ENCODE data around the gene OTC.

OTC gene

DNA sequence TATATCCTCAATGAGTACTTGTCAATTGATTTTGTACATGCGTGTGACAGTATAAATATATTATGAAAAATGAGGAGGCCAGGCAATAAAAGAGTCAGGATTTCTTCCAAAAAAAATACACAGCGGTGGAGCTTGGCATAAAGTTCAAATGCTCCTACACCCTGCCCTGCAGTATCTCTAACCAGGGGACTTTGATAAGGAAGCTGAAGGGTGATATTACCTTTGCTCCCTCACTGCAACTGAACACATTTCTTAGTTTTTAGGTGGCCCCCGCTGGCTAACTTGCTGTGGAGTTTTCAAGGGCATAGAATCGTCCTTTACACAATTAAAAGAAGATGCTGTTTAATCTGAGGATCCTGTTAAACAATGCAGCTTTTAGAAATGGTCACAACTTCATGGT lies at the start of gene OTC:
Gene OTC (plus strand): TSS at position 243 of the 400 bp plus-strand sequence. CDS start 93 bp downstream, at position 336.
- DNase-seq (ENCODE audit: low read depth) = no peak

DNA sequence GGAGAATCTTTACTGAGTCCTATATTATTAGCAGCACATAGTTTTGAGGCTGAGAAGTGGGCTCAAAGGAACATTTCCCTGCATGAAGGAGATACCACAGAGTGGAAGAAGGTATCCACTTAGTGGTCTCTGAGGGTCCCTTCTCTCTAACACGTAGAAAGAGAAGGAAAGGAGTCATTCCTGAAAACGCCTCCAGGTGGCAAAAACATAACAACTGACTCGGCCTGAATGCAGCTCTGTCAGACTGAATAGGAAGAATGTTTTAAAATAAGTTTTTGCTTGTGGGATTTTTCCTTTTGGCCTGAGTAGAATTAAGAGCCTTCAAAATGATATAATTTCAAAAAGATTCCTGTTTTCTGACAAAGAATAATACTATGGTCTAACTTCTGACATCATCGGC lies 48.4 kb upstream of the OTC start:
- DNase-seq (ENCODE audit: low read depth) = no peak

DNA sequence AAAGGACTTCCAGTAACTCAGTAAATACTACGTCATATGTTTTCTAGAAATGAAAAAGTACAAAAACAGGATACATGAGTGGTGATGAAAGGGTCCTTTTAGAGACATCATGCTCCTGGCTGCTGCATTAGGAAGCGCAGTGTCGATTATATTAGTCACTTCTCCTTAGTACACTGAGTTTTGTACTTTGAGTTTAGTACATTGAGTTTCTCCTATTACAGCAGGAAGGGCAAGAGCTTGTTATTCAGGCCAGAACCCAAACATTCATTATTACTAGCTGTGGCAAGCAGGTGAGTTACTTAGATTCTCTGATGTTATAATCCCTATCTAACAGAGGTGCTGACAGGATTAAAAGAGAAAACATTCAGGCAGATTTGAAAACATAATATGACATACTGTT lies 46.4 kb upstream of the OTC start:
- DNase-seq (ENCODE audit: low read depth) = no peak

DNA sequence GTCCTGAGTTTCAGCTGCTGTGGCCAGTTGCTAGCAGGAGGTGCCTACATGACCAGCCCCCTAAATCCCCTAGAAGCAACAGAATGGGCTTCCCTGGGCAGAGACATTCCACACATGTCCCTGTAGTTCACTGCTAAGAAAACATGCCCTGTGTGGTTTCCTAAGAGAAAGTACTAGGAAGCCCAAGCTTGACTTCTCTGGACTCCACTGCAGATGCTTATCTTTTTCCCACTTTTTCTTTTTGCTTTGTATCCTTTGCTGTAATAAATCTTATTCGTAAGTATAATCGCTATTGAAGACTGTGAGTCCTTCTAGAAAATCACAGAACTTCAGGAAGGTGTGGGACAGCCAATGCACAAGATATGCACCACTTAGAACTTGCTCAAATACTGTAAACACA lies 40.7 kb upstream of the OTC start:
- DNase-seq (ENCODE audit: low read depth) = no peak

DNA sequence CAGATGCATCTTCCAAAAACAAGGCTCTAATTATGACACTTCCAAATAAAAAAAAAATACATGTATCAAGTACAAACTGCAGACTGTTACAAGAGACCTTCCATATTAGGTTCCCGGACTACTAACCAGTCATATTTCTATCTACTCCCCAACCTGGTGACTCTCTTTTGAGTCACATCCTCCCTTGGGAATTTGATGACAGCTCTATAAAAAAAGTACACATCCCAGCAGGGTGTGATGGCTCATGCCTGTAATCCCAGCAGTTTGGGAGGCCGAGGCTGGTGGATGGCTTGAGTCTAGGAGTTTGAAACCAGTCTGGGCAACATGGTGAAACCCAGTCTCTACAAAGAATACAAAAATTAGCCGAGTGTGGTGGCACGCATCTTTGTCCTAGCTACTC lies 40.0 kb upstream of the OTC start:
- no peak for DNase-seq (ENCODE audit: low read depth)

- DNase-seq (ENCODE audit: low read depth) = no peak
Observed at GRCh38 chrX:38313190-38313589, 39.2 kb upstream of the OTC start.

GRCh38 chrX:38315186-38315585 lies 37.2 kb upstream of the OTC start:
- no peak for DNase-seq (ENCODE audit: low read depth)

- no peak for DNase-seq (ENCODE audit: low read depth)
Observed at GRCh38 chrX:38318196-38318595, 34.2 kb upstream of the OTC start.

DNA sequence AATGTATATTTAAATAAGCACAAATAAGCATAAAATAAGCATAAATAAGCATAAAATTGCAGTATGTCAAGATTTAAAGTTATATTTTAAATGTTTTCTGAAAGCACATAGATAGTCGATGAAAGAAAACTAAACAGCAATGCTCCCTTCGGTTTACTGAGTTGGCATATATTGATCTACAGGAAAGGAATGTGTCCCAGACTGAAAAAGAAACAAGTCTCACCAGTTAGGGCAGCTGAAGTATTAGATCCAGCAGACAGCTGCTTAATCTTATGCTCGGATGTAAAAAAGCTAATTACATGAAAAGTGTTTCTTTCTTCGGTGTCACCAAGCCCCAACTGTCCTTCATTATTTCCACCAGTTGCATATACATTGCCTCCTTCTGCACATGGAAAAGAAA lies 33.8 kb upstream of the OTC start:
- no peak for DNase-seq (ENCODE audit: low read depth)

DNA sequence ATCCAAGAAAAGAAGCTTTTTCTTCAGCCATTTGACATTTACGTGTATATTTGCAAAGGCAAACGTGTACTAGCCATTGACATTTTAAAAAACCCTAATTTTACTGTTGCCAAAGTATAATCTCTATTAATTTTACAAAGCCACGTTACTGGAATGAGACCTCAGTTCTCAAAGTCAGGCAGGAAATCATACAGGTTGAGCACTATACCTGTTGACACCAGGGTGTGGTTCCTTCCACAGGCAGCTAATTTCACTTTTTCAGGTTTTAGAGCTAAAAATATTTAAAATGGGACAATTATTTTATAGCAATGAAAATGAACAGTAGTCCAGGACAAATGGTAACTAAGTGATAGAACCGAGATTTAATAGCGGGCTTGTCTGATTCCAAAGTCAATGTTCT lies 31.6 kb upstream of the OTC start:
- no peak for DNase-seq (ENCODE audit: low read depth)

DNA sequence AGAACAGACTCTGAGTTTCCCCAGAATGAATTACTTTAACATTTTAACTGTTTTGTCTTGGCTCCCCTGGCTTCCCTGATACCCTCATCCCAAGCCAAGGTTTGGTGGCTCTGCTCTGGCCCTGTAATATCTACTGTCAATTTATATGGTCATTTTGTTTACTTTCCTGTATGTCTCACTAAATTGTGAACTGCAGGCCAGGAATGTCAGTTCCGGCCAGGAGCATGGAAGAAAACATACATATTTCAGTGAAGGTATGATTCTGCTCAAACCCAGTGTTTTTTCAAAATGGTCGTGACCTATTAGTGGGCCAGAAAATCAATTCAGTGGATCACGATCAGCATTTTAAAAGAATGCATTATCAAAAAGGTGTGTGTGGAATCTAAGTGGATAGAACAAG lies 26.3 kb upstream of the OTC start:
- no peak for DNase-seq (ENCODE audit: low read depth)

DNA sequence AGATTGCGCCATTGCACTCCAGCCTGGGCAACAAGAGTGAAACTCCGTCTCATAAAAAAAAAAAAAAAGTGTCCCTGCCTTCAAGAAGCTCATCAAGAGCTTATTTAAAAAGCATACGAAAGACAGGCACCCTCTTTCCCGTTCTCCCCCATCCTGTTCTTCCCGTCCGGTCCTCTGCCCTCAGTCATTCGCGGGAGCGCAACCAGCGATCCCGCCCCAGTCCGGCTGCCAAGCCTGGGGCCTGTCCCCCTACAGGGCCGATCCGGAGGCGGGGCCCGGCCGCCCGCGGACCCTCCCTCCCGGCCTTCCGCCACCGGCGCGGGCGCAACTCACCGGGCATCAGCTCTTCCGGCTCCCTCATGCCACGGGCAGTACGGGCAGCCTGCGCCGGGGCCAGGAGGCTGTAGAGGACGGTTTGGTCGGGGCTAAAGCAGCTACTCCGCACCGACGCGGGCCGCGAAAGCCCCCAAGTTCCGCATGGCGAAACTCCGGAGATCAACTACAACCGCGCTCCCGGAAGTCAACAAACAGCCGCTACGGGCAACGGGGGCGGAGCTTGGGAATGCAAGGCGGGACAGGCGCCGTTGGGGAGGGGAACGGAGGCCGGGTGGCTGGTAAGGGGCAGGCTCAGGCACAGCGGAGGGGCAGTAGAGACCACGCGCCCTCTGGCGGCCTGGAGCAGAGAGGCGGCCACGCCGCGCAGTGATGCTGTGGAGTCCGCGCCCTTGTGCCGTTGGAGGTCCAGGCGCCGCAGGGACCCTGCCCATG lies 25.2 kb upstream of the OTC start, which contains the start of gene RPGR:
Gene RPGR (minus strand): TSS at position 503 of the 768 bp plus-strand sequence. CDS start 142 bp downstream, at position 361.
- peak; percentile 83 for DNase-seq (ENCODE audit: low read depth)

GRCh38 chrX:38327775-38328081 lies 24.7 kb upstream of the OTC start:
- DNase-seq (ENCODE audit: low read depth) = no peak

DNA sequence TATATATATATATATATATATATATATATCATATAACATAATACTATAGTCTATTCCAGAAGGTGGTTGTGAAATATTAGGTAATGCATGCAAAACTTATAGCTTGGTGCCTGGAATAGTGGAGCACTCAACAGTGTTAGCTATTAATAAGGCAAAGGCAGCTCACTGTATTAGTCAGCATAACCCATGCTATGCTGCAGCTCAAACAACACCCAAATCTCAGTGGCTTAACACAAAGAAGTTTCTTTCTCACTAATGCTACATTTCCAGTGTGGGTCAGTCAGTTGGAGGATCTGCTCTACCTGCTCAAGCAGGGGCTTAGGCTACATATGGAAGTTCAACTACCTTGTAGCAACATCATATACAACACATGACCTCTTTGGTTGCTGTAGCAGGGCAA lies 19.9 kb upstream of the OTC start:
- DNase-seq (ENCODE audit: low read depth) = no peak

- no peak for DNase-seq (ENCODE audit: low read depth)
Observed at GRCh38 chrX:38335382-38335781, 17.0 kb upstream of the OTC start.

DNA sequence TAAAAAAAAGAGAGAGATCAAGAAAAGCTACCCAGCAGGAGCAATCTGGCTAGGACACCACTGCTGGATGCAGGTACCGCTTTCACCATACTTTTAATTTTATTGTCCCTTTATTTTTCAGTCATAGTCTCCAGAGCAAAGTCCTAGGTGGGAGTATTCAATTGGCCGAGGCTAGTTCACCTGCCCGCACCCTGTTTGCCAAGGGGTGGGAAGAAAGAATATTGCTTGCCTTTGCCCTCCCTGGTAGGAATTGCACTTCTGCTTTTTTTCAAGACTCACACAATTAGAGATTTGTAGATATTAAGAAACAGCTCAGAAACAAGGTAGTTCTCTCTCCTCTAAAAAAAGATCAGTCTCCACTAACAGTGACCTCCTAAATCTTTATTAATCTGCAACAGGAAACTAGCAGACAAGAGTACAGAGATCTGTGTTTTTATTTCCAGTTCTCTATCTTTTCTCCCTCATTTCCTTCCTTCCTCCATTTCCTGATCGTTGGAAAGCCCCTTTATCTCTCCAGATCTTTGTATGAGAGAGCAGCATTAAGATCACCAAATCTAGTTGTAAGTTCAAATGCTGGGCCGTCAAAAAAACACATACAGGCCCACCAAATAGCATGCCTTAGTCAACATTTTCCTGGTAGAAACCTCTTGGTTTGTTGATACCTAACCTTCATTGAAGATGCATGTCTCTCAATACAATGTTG lies 15.7 kb upstream of the OTC start:
- no peak for DNase-seq (ENCODE audit: low read depth)

DNA sequence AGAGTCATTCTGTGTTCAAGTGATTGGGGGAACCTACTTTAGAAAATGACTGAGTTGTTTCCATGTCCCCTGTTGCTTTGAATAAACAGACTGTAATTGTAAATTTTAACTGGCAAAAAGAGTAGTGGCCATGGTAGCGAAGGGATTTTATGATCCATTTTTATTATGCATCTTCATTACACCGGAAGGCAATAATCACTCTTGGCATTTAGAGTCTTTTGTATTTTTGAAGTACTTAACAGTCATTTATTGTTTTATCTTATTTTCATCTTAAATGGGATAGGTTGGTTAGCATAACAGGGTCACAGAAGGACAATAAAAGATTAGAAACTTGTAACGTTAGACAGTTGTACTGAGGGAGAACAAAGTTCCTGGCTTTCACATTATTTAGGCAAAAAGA lies 11.0 kb upstream of the OTC start:
- no peak for DNase-seq (ENCODE audit: low read depth)

DNA sequence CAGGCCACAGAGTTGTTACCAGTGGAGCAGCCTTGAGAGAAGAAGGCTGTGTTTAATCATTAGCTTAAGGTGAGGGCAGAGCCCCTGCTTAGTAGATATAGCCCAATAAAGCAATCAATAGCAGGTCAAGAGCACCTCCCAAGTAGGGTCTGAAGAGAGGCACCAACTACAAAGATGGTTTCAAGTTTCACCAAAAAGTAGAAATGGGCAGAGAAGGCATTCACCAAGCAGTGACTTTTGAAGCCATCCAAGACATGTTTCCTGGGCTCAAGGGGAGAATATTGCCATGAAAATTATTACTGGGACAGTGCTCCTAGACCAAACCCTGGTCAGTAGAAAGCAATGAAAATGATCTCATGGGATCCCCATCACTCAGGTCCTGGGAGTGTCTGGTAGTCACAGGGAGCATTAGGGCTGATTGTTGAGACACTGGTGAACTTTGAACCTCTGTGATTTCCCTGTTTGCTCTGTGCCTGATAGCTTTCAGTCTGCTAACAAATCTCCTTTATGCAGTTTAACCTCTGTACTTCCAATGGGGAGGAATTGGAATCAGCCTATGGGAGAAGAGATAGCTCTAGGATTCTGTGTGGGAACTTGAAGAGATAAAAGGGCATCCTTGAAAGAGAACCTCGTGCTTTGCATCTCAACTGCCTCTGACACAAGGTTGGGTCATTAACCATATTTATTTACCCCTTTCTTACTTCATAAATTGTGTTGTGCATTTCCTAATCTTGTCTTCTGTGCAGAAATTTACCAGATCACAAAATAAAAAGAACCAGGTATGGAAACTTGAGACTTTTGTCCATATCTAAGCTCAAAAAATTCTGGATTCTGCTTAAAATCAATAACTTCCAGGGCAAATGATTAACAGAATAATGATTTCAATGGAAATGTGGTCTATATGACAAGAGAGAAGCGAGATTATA lies 9.3 kb upstream of the OTC start:
- DNase-seq (ENCODE audit: low read depth) = no peak

- DNase-seq (ENCODE audit: low read depth) = no peak
Observed at GRCh38 chrX:38346150-38346549, 6.3 kb upstream of the OTC start.

- no peak for DNase-seq (ENCODE audit: low read depth)
Observed at GRCh38 chrX:38347136-38347535, 5.3 kb upstream of the OTC start.

- no peak for DNase-seq (ENCODE audit: low read depth)
Observed at GRCh38 chrX:38351346-38351745, 1.1 kb upstream of the OTC start.

DNA sequence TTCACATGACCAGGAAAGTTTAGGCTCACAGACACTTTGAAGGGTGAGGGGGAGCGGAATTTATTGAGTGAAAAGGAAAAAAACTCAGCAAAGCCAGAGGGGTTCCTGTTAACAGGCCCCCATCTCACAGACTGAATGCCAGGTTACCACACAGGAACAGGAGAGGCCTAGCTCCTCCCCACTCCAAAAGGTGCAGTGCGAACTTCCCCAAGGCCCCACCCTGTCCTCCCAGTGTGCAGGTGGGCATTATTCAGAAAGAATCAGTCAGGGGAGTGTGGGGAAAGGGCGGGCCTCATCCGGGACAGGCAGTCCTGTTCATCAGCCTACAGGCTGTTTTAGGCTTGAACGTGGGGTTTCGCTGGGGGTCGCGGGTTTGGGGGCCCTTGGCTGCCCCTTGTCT lies 4.0 kb downstream of the OTC start:
- DNase-seq (ENCODE audit: low read depth) = no peak

All from T-helper 22 cell (primary cell).